Caki2 (cell line): ENCODE measurements around the gene FLNC. TPM values are rescaled to one million over a fixed set of nuclear protein-coding genes. Genes with fewer than 3 reads are reported as not detected.

Experiments
- DNase-seq: peaks from one replicate; pipeline ENCODE4 v3.0.0-alpha.2; 2015; ENCODE audit warnings: low read depth
- in situ Hi-C: cut with HindIII; loops from 2 replicates; pipeline ENCODE4 v1.10.0; 2016; ENCODE audit warnings: low sequenced_read_pairs, low pct_unique_long_range_greater_than_20kb, mixed read lengths
- total RNA-seq: library from RNA; depleted of rRNA; stranded (reverse); fragments of >200 nt; shearing (Covaris generic); gene quantifications from 2 replicates; pipeline ENCODE4 v1.2.3, GENCODE V29; 2014; ENCODE audit warnings: low replicate concordance

Gene FLNC
- total RNA-seq, 1 experiment from 2014 or later = not detected

DNA sequence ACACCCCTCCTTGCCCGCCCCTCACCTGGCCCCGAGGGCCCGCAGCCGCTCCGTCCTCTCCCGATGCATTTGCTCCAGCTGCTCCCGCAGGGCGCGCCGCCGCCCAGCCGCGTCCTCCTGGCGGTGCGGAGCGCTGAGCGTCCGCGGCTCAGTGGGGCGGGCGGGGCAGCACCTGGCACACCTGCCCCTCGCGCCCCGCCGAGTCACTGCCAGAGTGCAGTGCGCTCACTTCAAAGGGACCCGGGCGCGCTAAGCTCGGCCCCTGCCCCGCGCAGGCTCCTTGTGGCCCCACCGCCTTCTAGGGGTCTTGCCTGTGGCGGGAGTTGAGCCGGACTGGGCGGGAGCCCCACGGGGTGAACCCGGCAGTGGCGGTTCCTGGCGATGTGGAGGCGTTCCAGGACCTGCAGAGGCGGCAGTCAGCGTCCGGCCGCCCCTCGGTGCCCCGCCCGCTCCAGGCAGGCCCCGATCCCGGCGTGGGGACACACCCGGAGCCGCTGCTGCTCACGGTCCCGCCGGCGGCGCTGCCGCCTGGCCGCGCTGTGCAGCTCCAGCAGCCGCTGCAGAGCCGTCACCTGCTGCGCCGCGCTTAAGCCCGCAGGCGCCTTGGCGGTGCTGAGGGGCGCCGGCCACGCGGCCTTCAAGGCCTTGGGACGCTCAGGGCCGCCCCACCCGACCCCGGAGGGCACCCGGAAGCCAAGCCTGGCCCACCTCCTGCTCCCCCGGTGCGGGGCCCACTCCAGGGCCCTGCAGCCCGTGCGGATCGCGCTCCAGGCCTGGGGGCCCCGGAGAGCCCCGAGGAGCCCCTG is 39.1 kb downstream of the FLNC start:
- no peak for DNase-seq
- in situ Hi-C loops = no loop called here

DNA sequence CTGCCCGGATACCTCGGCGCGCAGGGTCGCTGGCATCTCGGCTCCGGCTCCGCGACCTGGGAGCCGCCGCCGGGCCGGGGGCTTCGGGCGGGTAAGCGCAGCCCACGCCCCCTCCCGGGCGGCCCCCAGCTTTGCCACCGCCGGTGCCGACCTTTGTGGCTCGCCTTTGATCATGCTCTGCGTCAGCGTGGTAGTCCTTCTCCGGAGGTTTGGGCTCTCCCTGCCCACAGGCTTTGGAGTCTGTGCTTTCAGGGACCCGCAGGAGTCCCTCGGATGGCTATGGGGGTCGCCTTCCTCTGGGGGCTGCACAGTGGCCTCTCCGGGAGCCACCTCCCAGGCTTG is 39.7 kb downstream of the FLNC start:
- no peak for DNase-seq
- in situ Hi-C loops = no loop called here

DNA sequence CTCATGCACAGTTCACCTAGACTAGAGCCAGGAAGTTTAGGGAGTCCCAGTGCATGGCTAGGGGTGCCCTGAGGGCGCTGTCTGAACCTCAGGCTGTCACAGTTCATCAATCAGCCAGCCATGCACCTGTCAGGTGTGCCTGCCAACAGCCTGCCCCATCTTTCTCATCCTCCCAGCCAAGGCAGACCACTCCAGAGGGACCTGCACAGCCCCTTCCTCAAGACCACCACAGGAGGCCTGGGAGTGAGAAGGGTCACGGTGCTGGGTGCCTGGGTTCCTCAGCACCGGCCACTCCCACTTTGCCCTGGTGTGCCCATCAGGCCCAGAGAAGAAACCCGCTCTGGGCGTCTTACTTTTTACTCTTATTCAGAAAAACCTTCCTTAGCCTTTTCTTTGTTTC is 40.8 kb downstream of the FLNC start:
- in situ Hi-C loops = no loop called here

DNA sequence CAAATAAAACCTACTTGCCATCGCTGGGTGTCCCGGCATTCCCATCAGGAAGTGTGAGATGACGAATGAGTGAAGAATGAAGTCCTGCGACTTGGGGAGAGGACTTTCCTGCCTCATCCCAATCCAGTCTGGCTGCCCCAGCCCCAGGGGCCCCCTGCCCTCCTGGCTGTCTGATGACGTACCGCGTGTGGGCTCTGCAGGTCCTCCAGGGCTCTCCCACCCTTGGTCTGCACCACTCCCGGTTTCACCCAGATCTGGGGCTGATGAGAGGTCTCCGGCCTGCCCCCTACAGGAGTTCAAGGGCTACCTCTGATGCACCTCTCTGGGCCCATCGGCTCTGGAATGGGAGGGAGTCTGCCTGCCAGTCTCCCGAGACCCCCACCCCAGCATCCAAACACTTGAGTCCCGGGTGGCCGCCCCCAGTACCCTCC is 42.2 kb downstream of the FLNC start:
- DNase-seq = no peak
- in situ Hi-C loops = no loop called here

More for the DNA sequence above, 40.8 kb downstream of the FLNC start:
- no peak for DNase-seq

DNA sequence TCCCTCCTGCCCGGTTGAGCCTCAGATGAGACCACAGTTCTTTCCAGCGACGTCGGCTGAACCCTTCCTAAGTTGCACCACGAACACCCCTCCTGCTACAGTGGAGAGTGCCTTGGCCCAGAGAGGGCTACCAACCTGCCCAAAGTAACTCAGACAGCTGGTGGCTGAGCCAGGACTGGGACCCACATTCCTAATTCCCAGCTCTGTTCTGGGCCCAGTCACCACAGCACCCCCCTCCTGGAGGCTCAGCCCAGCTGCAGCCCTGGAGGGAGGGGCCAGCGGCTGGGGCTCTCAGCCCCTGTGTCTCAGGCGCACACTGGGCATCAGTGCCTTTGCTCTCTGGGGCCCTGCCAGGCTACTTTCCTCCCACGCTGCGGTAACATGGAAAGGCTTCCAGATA is 43.0 kb downstream of the FLNC start:
- in situ Hi-C loops = no loop called here
- DNase-seq = no peak

DNA sequence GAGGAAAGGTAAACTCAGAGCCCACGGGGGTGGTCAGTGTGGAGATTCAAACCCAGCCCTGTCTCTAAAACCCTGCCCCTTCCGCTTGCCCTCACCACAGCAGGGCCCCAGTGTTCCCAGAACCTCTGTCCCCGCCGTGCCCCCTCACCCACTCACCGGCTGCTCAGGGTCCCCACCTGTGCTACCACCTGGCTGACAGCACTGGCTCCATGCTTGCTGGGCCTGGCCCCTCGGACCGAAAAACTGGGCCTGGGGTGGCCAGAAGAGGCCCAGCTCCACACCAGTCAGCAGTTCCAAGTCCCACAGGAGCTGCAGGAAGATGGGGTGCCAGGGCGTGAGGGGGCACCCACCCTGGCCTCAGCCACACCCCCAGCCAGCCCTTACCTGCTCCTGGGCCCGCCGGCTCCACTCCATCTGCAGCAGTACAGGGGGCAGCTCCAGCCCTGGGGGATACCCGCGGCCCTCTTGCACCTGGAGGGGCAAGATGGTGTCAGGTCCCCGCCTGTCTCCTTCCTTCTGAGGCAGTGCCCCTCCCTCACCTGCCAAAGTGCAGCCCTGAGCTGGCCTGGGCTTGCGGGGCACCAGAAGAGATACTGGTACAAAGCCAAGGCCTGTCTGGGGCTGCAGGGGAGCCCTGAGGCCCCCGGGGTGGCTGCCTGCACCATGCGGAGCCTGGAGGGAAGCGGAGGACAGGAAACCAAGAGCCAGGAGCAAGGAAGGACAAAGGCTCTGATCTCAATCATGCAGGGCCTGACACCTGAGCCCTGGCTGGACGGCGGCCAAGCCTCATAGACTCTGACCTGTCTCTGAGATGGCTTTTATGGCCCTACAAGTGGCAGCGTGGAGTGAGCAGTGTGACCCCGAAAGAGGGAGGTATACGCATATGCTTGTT is 44.2 kb downstream of the FLNC start:
- in situ Hi-C loops = no loop called here
- no peak for DNase-seq

DNA sequence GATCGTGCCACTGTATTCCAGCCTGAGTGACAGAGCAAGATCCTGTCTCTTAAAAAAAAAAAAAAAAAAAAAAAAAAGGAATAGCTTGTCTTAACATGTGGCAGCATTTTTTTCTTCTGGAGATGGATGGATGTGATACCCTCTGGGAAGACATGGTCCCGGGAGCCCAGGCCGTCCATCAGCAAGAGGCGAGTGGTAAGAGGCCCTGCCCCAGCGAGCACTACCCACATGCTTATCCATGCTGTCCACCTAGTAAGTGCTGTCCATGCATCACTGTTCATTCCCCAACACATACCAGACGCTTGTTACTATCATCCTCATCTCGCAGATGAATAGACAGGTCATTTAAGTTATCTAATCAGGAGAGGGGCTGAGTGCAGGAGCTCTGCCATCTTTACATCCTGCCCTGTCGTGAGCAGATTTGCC is 45.3 kb downstream of the FLNC start:
- DNase-seq = no peak
- in situ Hi-C loops = no loop called here

DNA sequence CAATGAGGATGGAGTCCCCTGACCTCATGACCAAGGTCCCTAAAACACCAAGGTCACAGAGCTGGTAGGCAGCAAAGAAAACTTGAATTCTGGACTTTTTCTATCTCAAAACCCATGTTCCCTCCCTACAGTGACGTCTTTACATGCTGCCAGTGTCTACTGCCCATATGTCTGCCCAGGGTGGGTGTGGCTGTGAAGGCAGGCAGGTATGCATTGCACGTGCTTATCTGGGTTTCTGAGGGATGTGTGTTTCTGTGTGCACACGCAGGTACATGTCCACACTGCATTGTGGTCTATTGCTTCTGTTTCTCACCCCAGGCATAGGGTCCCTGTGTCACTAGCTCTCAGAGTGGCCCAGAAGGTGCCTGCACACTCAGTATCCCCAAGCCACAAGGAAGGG is 45.9 kb downstream of the FLNC start:
- no peak for DNase-seq
- in situ Hi-C loops = no loop called here

DNA sequence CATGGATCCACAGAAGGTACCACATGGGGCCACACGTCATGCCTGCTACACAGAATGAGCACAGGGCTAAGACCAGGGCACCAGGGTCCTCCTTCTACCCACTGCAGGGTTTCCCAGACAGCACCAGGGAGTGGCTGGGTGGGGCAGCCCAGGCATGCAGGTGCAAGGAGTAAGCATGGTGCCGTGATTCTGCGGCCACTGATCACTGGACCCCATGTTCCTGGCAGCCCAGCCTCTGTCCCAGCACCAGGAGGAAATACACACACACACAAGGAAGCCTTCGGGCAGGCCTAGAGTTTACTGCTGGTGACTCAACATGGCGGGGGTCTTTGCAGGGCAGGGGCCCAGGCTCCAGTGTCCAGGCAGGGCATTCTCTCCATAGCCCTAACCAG is 46.4 kb downstream of the FLNC start:
- no peak for DNase-seq
- in situ Hi-C loops = no loop called here

DNA sequence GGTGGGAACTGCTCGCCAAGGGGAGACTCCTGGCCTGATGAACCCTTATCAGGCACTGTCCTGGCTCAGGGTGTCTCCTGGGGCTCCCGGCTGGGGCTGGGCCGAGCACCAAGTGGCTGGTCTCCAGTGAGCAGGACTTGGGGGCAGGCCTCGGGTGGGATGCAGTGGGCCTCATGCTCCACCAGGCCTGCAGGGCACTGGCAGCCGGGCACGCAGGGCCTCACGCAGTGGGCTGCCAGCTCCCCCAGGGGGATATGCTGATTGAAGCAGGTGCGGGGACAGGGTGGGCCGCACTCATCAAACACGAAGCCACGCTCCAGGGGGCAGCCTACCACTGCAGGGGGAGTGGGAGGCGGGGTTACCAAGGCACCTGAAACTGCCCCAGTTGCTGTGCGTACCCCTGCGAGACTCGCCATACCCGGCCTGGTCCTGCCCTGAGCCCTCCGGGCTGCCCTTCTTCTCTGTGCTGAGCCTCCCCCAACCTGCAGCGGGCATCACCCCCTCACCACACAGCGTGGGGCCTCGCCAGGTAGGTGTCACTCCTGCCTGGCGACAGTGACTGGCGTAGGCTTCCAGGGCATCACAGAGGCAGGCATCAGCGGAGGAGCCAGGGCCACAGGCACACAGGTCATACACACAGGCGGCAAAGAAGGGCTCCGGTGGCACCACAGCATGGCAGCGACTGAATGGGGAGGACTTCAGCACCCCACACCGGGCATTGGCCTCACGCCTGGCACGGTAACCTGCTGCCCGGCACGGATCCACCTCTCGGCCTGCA is 47.0 kb downstream of the FLNC start:
- no peak for DNase-seq
- in situ Hi-C loops = no loop called here

DNA sequence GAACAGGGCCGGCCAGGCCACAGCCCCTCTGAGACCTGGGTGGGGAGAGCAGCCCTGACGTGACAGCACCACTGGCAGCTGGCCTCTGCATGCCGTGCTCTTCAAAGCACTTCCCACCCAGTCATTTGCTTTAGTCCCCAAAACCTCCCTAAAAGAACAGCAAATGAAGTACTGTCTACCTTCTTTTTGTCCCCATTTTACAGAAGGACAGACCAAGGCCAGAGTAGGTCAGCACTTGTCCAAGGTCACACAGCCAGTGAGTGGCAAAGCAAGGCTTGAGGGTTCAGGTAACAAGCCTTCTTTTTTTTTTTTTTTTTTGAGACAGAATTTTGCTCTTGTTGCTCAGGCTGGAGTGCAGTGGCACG is 47.5 kb downstream of the FLNC start:
- DNase-seq = no peak
- in situ Hi-C loops = no loop called here

DNA sequence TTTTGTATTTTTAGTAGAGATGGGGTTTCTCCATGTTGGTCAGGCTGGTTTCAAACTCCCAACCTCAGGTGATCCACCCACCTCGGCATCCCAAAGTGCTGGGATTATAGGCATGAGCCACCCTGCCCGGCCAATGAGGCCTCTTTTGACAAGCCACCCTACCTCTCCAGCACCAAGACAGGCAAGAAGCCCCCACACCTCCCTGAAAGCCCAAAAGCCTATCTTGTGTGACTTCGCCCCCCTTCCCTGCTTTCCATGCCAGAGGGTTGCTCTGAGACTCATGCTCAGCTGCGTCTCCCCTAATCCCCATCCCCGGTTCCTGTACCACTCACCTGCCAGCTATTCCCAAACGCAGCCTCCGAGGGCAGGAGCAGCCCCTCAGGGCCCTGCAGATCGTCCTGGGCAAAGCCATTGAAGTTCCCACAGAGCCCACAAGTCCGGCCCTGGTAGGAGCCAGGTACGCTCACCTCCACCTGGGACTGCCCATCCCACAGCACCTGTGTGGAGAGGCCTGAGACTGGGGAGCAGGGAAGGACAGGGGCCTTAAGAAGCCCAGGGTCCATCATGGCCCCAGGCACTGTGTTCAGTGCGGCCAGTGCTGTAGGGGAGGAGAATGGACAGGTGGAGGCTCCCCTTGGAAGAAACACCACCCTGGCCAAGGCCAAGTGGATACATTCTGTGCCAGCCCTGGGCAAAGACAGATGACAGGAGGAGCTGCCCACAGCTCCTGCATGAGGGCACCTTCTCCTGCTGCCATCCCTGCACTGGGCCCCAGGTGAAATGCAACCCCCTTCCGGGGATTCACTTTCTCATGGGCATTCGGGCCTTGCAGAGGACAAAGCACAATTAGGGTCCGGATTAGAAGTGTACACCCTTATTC is 48.3 kb downstream of the FLNC start:
- no peak for DNase-seq
- in situ Hi-C loops = no loop called here

DNA sequence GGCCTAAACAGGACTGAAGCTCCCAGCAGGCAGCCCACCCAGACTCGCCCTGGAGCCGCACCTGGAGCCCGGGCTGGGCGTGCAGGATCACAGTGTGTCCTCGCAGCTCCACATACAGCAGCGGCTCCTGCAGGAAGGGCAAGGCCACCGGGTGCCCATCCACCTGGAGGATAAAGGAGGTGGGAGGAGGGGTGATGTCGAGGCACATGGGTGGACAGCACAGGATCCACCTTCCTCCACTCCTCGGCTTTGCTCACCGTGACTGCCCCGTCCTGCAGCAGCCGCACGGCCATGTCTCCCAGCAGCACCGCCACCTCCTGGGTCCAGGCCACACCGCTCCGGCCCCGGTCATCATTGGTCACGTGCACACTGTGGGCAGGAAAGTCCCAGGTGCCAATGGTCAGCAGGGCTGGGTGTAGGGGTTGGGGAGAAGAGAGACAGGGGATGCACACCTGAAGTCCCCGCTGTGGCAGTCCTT is 49.3 kb downstream of the FLNC start:
- no peak for DNase-seq
- in situ Hi-C loops = no loop called here

DNA sequence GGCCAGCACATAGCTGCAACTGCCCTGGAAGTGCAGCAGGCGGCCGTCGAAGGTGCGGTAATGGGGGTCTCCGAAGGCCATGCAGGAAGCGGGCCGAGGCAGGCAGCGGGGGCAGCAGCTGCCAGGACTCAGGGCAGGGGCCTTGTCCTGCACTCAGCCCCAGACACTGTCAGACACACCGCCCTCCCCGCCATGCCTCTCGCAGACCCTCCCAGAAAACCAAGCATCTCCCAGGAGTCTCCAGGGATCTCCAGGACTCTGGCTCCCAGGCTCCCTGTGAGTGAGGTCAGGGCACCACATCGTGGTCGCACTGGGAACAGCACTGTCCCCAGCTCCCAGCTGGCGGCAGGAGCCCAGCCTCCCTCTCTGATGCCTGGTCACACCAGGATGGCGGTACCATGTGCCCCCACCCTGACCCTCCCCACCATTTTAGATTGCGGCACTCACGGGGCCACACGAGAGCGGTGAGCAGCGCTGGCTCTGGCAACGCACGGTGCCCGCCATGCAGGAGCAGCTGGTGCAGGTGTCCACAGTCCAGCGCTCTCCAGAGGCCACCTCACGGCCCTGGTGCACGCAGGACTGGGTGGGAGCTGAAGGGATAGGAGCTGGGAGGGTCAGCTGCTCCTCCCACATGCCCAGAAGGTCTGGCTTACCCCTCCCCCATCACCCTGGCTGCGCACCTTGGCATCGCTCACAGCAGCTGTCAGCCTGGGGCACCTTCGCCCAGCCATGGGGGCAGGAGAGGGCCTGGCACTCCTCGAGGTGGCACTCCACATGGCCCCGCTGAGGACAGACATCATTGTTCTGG is 49.9 kb downstream of the FLNC start:
- no peak for DNase-seq

DNA sequence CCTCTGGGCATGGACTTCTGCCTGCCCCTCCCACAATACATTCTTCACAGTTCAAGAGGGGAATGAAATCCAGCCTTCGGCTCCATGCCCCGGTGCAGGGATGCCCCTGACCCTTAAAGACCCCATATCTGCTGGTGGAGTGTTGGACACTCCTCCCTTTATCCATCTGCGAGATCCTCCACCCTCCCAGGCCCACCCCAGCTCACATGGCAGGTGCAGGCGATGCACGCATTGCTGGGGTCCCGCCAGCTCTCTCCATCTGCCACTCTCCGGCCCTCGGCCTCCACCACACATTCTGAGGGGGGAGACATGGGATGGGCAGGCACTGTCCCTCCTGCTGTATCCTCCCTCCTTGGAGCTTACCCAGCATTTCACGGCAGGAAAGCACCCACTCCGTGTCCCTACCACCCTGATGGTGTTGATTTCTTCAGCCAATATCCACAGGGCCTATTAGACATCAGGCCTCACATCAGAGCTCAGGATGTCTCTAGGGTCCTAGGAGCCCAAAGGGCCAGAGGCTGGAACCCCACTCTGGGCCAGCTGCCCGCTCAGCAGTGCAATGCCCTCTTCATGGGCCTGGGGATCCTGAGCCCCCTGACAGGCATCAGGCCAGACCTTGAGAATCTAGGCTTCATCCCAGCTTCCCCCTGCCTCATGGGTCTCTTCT is 50.7 kb downstream of the FLNC start:
- DNase-seq = no peak
- in situ Hi-C loops = no loop called here

More for the DNA sequence above, 49.9 kb downstream of the FLNC start:
- in situ Hi-C loops = no loop called here

DNA sequence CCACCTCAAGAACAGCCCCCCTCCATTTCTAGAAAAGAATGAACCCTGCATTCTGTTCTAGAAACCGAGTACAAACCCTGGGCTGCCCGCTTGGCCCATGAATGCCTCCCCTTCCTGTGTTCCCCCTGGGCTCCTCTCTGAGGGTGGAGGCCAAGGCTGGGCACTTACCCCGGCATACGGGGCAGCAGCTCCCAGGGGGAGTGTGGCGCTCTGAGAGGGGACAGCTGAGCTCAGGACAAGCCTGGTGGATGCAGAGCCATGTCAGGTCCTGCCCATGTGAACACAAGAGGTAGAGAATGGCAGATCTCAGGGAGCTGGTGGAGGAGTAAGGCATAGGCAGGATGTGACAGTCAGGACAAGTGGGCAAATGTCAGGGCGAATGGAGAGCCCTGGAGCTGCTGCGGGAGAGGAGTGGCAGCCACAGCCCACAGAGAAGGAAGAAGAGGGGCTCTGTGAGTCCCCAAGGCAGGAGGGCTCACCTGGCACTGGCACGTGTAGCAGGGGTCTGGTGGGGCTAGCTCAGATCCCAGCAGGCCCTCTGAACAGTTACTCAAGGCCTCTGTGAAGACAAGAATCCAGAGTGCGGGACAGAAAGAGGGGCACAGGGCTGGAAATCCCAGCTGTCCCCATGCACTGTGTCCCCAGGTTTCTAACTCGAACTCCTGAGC is 51.4 kb downstream of the FLNC start:
- no peak for DNase-seq
- in situ Hi-C loops = no loop called here
